ENCODE measurements around the gene ATXN7L3B.

DNA sequence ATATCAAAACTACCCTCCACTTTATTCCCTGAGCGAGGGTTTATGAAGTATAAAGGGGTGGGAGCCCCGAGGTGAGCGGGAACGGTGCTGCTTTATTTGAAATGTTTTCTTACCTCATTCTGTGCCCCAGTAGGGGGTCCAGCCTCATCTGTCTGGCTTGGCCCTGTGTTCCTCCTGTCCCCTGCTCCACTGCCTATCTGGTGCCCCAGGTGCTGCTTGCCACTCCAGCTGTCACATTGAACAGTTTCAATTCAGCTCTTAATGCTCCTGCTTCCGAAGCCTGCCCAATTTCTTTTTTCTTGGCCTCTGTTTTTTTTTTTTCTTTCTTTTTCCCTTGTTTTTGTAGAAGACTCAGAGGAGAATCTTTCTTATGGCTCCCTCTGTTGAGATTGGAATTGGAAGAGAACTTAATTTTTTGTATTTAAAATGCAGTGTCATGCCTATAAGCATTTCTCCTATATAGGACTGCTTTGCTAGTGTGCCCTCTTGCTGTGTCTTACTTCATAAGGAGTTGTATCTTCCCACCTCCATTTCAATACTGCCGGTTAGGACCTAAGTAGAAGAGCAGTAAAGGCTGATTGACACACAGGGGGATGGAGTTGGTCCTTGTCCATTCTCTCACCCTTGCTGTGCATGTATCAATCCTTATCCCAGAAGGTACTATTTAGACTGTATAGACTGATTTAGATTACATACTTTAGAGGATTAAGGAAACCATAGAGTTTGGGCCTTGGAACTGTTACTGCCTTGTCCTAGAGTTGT, 2.3 kb downstream of the ATXN7L3B start:
- TF ChIP-seq CTCF (conservative IDR thresholded peaks at IDR 0.05; ENCODE audit: low read depth in 2 of 2), result no peak
- TF ChIP-seq, protein P1, sequence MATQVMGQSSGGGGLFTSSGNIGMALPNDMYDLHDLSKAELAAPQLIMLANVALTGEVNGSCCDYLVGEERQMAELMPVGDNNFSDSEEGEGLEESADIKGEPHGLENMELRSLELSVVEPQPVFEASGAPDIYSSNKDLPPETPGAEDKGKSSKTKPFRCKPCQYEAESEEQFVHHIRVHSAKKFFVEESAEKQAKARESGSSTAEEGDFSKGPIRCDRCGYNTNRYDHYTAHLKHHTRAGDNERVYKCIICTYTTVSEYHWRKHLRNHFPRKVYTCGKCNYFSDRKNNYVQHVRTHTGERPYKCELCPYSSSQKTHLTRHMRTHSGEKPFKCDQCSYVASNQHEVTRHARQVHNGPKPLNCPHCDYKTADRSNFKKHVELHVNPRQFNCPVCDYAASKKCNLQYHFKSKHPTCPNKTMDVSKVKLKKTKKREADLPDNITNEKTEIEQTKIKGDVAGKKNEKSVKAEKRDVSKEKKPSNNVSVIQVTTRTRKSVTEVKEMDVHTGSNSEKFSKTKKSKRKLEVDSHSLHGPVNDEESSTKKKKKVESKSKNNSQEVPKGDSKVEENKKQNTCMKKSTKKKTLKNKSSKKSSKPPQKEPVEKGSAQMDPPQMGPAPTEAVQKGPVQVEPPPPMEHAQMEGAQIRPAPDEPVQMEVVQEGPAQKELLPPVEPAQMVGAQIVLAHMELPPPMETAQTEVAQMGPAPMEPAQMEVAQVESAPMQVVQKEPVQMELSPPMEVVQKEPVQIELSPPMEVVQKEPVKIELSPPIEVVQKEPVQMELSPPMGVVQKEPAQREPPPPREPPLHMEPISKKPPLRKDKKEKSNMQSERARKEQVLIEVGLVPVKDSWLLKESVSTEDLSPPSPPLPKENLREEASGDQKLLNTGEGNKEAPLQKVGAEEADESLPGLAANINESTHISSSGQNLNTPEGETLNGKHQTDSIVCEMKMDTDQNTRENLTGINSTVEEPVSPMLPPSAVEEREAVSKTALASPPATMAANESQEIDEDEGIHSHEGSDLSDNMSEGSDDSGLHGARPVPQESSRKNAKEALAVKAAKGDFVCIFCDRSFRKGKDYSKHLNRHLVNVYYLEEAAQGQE (IDR thresholded peaks at IDR 0.05; ENCODE audit: unreplicated experiment), result no peak
- TF ChIP-seq POLR2AphosphoS5 (IDR thresholded peaks at IDR 0.05; ENCODE audit: low read depth), result no peak
- no peak for TF ChIP-seq EZH2 (IDR thresholded peaks at IDR 0.05; ENCODE audit: low read depth, unreplicated experiment)
- TF ChIP-seq CREB1 (CRISPR knock-in tag; IDR thresholded peaks at IDR 0.05; ENCODE audit: low read depth), result no peak
- TF ChIP-seq EZH2phosphoT487 (IDR thresholded peaks at IDR 0.05; ENCODE audit: unreplicated experiment), result no peak
- no peak for TF ChIP-seq ZNF114 (CRISPR knock-in tag; IDR thresholded peaks at IDR 0.05)
- TF ChIP-seq JUNB (IDR thresholded peaks at IDR 0.05; ENCODE audit: unreplicated experiment), result no peak

Data from GM23338 (cell line).